ENCODE data around the gene ST13. TPM values are rescaled to one million over a fixed set of nuclear protein-coding genes. Genes with fewer than 3 reads are reported as not detected.
"Not testable (repeated sequence)": the region's sequence is repeated elsewhere in the genome, so short reads cannot be mapped to it uniquely, and the experiment has no call there.

The ST13 gene
- total and polyA plus RNA-seq, 11 donors: 40.0 to 231 (median 202) TPM

DNA sequence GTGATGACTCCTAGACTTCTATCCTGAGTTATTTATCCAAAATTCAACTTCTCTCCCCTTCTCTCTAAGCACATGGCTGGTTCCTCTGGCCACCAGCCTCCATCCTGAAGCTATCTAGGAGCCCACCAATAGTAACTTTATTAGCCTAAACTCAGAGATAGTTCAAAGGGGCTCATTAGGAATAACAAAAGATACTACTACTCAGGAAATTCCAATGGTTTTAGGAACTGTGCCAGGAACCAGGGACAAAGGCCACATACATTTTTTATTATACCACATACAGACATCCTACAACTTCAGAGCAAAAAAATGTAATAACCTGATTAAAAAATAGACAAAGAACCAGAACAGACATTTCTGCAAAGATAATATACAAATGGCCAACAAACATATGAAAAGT, 65.2 kb downstream of the ST13 start:
- no peak overlapping the region for H3K27ac ChIP-seq
- H3K36me3 ChIP-seq: peaks cover 0 to 66% (median 24%) of the 10 kb centered on the region in 9 donors
- intact Hi-C loops (cut with DNase I): no loop called here
- H3K9me3 ChIP-seq: no peaks in the 10 kb centered on the region
- ATAC-seq: no peak
- DNase-seq: no peak
- no peaks in the 10 kb centered on the region for H3K27me3 ChIP-seq
- no peak overlapping the region for H3K4me3 ChIP-seq
- H3K4me1 ChIP-seq: no peaks in the 10 kb centered on the region
- TF ChIP-seq, protein P1, sequence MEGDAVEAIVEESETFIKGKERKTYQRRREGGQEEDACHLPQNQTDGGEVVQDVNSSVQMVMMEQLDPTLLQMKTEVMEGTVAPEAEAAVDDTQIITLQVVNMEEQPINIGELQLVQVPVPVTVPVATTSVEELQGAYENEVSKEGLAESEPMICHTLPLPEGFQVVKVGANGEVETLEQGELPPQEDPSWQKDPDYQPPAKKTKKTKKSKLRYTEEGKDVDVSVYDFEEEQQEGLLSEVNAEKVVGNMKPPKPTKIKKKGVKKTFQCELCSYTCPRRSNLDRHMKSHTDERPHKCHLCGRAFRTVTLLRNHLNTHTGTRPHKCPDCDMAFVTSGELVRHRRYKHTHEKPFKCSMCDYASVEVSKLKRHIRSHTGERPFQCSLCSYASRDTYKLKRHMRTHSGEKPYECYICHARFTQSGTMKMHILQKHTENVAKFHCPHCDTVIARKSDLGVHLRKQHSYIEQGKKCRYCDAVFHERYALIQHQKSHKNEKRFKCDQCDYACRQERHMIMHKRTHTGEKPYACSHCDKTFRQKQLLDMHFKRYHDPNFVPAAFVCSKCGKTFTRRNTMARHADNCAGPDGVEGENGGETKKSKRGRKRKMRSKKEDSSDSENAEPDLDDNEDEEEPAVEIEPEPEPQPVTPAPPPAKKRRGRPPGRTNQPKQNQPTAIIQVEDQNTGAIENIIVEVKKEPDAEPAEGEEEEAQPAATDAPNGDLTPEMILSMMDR (IDR thresholded peaks at IDR 0.05): no peak
- no peak for TF ChIP-seq POLR2A (IDR thresholded peaks at IDR 0.05)

DNA sequence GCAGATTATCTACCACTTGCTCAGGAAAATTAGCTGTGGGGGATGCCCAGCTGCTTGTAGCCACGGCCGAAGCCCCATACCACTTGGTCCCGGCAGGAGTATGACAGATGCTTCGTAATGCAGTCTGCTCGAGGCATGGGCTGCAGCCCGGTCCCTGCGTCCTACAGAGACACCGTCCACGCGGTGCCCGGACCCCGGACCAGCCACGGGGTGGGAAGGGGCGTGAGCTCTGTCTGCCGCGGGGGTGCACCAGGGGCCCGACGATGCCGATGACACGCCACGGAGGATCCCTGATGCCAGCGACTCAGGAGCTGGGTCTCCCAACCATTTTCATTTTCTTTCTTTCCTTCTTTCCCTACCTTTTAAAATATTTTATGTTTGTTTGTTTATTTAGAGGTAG, 67.3 kb downstream of the ST13 start:
- no peak for TF ChIP-seq POLR2A (IDR thresholded peaks at IDR 0.05)
- TF ChIP-seq, protein P1 (IDR thresholded peaks at IDR 0.05): no peak
- ATAC-seq (no peak), DNase-seq (no peak)
- H3K4me3 ChIP-seq: no peak overlapping the region
- H3K4me1 ChIP-seq: no peaks in the 10 kb centered on the region
- intact Hi-C loops (cut with DNase I): no loop called here
- 97 to 98% (median 98%) methylated on average over 22 of the region's 22 CpGs for WGBS, 4 donors
- no peak overlapping the region for H3K27ac ChIP-seq
- H3K36me3 ChIP-seq: peaks cover 0 to 80% (median 32%) of the 10 kb centered on the region in 9 donors
- H3K9me3 ChIP-seq: no peaks in the 10 kb centered on the region
- H3K27me3 ChIP-seq: no peaks in the 10 kb centered on the region

DNA sequence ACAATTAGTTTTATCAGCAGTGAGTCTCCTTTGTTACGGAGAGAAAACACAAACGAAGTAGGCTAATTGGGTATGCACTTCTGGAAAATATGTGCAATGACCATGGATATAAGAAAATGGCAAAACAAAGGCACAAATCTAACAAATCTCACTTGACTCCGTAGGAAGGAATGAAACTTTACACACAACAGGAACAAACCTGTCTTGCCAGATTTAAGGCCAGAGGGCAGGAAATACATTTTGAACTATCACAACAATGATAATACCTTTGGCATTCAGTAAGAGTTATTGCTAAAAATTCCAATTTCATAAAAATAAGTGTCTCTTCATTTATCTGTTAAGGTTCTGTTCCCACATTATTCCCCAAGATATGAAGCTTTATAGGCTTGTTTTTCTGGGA, 73.9 kb downstream of the ST13 start:
- peaks cover 0 to 59% (median 33%) of the 10 kb centered on the region in 9 donors for H3K36me3 ChIP-seq
- ATAC-seq (no peak), DNase-seq (no peak)
- no peaks in the 10 kb centered on the region for H3K4me1 ChIP-seq
- no peaks in the 10 kb centered on the region for H3K9me3 ChIP-seq
- no peaks in the 10 kb centered on the region for H3K27me3 ChIP-seq
- 87 to 90% (median 89%) methylated on average over 3 of the region's 3 CpGs for WGBS, 4 donors
- no peak overlapping the region for H3K27ac ChIP-seq
- TF ChIP-seq, protein P1 (IDR thresholded peaks at IDR 0.05): no peak
- no peak for TF ChIP-seq POLR2A (IDR thresholded peaks at IDR 0.05)
- intact Hi-C loops (cut with DNase I): no loop called here
- no peak overlapping the region for H3K4me3 ChIP-seq

DNA sequence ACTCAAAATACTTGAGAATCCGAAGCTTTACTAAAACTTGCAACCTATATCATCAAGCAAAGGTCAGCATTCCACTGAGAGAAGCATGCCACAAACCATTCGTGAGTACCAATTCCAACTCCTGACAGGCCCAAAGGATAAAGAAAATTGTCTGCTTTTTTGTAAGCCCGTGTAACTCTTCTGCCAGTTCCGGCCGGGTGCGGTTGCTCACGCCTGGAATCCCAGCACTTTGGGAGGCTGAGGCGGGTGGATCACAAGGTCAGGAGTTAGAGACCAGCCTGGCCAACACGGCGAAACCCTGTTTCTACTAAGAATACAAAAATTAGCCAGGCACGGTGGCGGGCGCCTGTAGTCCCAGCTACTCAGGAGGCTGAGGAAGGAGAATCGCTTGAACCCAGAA, 74.7 kb downstream of the ST13 start:
- H3K27me3 ChIP-seq; H3K27ac ChIP-seq; DNase-seq; ATAC-seq; H3K4me3 ChIP-seq; intact Hi-C loops (cut with DNase I); H3K9me3 ChIP-seq; H3K4me1 ChIP-seq: not testable (repeated sequence)
- WGBS, 4 donors: 96 to 99% (median 97%) methylated on average over 14 of the region's 14 CpGs
- H3K36me3 ChIP-seq: peaks cover 0 to 61% (median 35%) of the 10 kb centered on the region in 9 donors

Small RNA genes within 50 kb of the gene (microRNA-seq; reads per million reads assigned to microRNA genes)
- 0.41 to 1.2 (median 0.77) reads per million in 4 donors for gene MIR4766

Other genes starting within 250 kb of the ST13 start
- 10 to 100 TPM; 14.0 to 52.6 (median 28.4) TPM for gene MRTFA, start 219.9 kb downstream of the ST13 start, total RNA-seq
- 10 to 100 TPM; 16.0 to 26.9 TPM for gene MRTFA, start 219.9 kb downstream of the ST13 start, polyA plus RNA-seq
- gene MCHR1, start 177.2 kb downstream of the ST13 start, total RNA-seq: under 1 TPM in 5 of 9 donors, not detected in 4; 0.09 to 0.96 (median 0.45) TPM
- gene MCHR1, start 177.2 kb downstream of the ST13 start, polyA plus RNA-seq: under 1 TPM; 0.23 to 0.35 TPM
- gene SLC25A17, start 37.3 kb downstream of the ST13 start, total RNA-seq: 1 to 10 TPM; 2.3 to 7.6 (median 4.0) TPM
- gene SLC25A17, start 37.3 kb downstream of the ST13 start, polyA plus RNA-seq: 1 to 10 TPM; 3.0 to 9.6 TPM
- 10 to 100 TPM; 14.8 to 37.9 (median 23.0) TPM for gene XPNPEP3, start 509 bp upstream of the ST13 start, total RNA-seq
- 1 to 10 TPM; 5.1 to 6.8 TPM for gene XPNPEP3, start 509 bp upstream of the ST13 start, polyA plus RNA-seq
- not detected for gene DNAJB7, start 5.5 kb upstream of the ST13 start, total RNA-seq
- not detected for gene DNAJB7, start 5.5 kb upstream of the ST13 start, polyA plus RNA-seq
- gene RBX1, start 94.7 kb upstream of the ST13 start, total RNA-seq: 10 to 100 TPM; 44.1 to 76.2 (median 59.9) TPM
- 100 to 1,000 TPM; 102 to 119 TPM for gene RBX1, start 94.7 kb upstream of the ST13 start, polyA plus RNA-seq
- gene EP300, start 236.0 kb upstream of the ST13 start, total RNA-seq: 10 to 100 TPM; 21.1 to 58.0 (median 39.5) TPM
- 10 to 100 TPM; 11.4 to 14.9 TPM for gene EP300, start 236.0 kb upstream of the ST13 start, polyA plus RNA-seq